ENCODE data around the gene LURAP1L.

The LURAP1L gene

GRCh38 chr9:12777121-12778022 is 2.6 kb downstream of the LURAP1L start:
- DNase-seq = no peak

- DNase-seq = no peak
These were observed 3.6 kb downstream of the LURAP1L start for GRCh38 chr9:12778389-12778788.

- no peak for DNase-seq
These were observed 6.5 kb downstream of the LURAP1L start for GRCh38 chr9:12781226-12781733.

GRCh38 chr9:12783767-12784460 is 9.1 kb downstream of the LURAP1L start:
- no peak for DNase-seq

- DNase-seq = no peak
These were observed 9.8 kb downstream of the LURAP1L start for GRCh38 chr9:12784461-12785259.

GRCh38 chr9:12785260-12785770 is 10.5 kb downstream of the LURAP1L start:
- no peak for DNase-seq

- no peak for DNase-seq
These were observed 11.1 kb downstream of the LURAP1L start for GRCh38 chr9:12785941-12786340.

- DNase-seq = peak; percentile 30
These were observed 15.2 kb downstream of the LURAP1L start for GRCh38 chr9:12790001-12790400.

- DNase-seq = peak; percentile 55
These were observed 16.1 kb downstream of the LURAP1L start for GRCh38 chr9:12790883-12791282.

GRCh38 chr9:12794101-12794799 is 19.4 kb downstream of the LURAP1L start:
- no peak for DNase-seq

- no peak for DNase-seq
These were observed 21.8 kb downstream of the LURAP1L start for GRCh38 chr9:12796601-12797000.

- peak; percentile 28 for DNase-seq
These were observed 22.2 kb downstream of the LURAP1L start for GRCh38 chr9:12797037-12797436.

GRCh38 chr9:12798066-12798770 is 23.4 kb downstream of the LURAP1L start:
- peak; percentile 98 for DNase-seq

- no peak for DNase-seq
These were observed 26.4 kb downstream of the LURAP1L start for GRCh38 chr9:12801187-12801586.

- no peak for DNase-seq
These were observed 26.8 kb downstream of the LURAP1L start for GRCh38 chr9:12801663-12802062.

GRCh38 chr9:12802093-12802492 is 27.3 kb downstream of the LURAP1L start:
- DNase-seq = no peak

GRCh38 chr9:12808569-12808968 is 33.7 kb downstream of the LURAP1L start:
- DNase-seq = no peak

GRCh38 chr9:12809720-12810119 is 34.9 kb downstream of the LURAP1L start:
- DNase-seq = no peak

- DNase-seq = no peak
These were observed 37.1 kb downstream of the LURAP1L start for GRCh38 chr9:12811935-12812334.

GRCh38 chr9:12812710-12813109 is 37.9 kb downstream of the LURAP1L start:
- no peak for DNase-seq

GRCh38 chr9:12813533-12813932 is 38.7 kb downstream of the LURAP1L start:
- DNase-seq = no peak
